Loucy (cell line): Measurements from ENCODE around the gene ARHGAP10.

Source experiments
- H2AFZ ChIP-seq: fragments of 200-600 bp; sonication (generic); 2 replicates; pipeline ENCODE4 v1.6.0; 2016; ENCODE audit warnings: antibody characterized with exemption, mild to moderate bottlenecking, low read length, moderate library complexity
- H3F3A ChIP-seq: fragments of 200-600 bp; 2 replicates; pipeline ENCODE4 v1.6.0; 2016; ENCODE audit warnings: antibody characterized with exemption, low read depth, mild to moderate bottlenecking
- H3K27me3 ChIP-seq: fragments of 200-600 bp; sonication (generic); 2 replicates; pipeline ENCODE4 v1.6.1; 2014; ENCODE audit warnings: low read length, mild to moderate bottlenecking; ENCODE audit not compliant: insufficient read depth, poor library complexity, severe bottlenecking
- H3K36me3 ChIP-seq: fragments of 200-600 bp; sonication (generic); 2 replicates; pipeline ENCODE4 v1.6.1; 2016; ENCODE audit warnings: low read length; ENCODE audit not compliant: insufficient read depth
- H3K4me1 ChIP-seq: fragments of 200-600 bp; sonication (generic); 2 replicates; pipeline ENCODE4 v1.5.1; 2014; ENCODE audit warnings: low read length, mild to moderate bottlenecking; ENCODE audit not compliant: insufficient read depth, poor library complexity, severe bottlenecking
- H3K4me2 ChIP-seq: fragments of 200-600 bp; sonication (generic); 2 replicates; pipeline ENCODE4 v1.6.0; 2014; ENCODE audit warnings: antibody characterized with exemption, low read length, low read depth, mild to moderate bottlenecking; ENCODE audit not compliant: poor library complexity, severe bottlenecking
- H3K4me3 ChIP-seq: fragments of 200-600 bp; sonication (generic); 2 replicates; pipeline ENCODE4 v1.5.1; 2014; ENCODE audit warnings: low read length, mild to moderate bottlenecking, mixed read lengths; ENCODE audit not compliant: poor library complexity, severe bottlenecking
- H3K79me2 ChIP-seq: fragments of 200-600 bp; sonication (generic); 2 replicates; pipeline ENCODE4 v1.6.1; 2014; ENCODE audit warnings: low read length; ENCODE audit not compliant: insufficient read depth
- H3K9ac ChIP-seq: fragments of 200-600 bp; sonication (generic); 2 replicates; pipeline ENCODE4 v1.6.0; 2014; ENCODE audit warnings: mild to moderate bottlenecking, low read depth, low read length, moderate library complexity; ENCODE audit not compliant: poor library complexity, severe bottlenecking
- H3K9me2 ChIP-seq: fragments of 200-600 bp; sonication (generic); replicated peaks from 2 replicates; pipeline ENCODE4 v1.6.1; 2016; ENCODE audit warnings: low read depth, low read length, mixed read lengths
- H3K9me3 ChIP-seq: fragments of 200-600 bp; sonication (generic); 2 replicates; pipeline ENCODE4 v1.6.1; 2014; ENCODE audit warnings: mild to moderate bottlenecking, antibody characterized with exemption, low read length, low read depth; ENCODE audit not compliant: insufficient read depth
- H4K20me1 ChIP-seq: fragments of 200-600 bp; sonication (generic); 2 replicates; pipeline ENCODE4 v1.6.0; 2014; ENCODE audit warnings: antibody characterized with exemption, low read length, mild to moderate bottlenecking; ENCODE audit not compliant: insufficient read depth, poor library complexity, severe bottlenecking
- EZH2phosphoT487 ChIP-seq: fragments of 200-600 bp; IDR thresholded peaks from 2 replicates; pipeline ENCODE4 v1.6.1; 2018; ENCODE audit warnings: antibody characterized with exemption, mild to moderate bottlenecking, moderate library complexity, borderline replicate concordance
- TF ChIP-seq, protein P1 (sequence below): fragments of 200-600 bp; sonication (generic); conservative IDR thresholded peaks from 2 replicates; pipeline ENCODE4 v1.5.1; 2014; ENCODE audit warnings: mild to moderate bottlenecking, antibody characterized with exemption, low read length

Gene ARHGAP10

DNA sequence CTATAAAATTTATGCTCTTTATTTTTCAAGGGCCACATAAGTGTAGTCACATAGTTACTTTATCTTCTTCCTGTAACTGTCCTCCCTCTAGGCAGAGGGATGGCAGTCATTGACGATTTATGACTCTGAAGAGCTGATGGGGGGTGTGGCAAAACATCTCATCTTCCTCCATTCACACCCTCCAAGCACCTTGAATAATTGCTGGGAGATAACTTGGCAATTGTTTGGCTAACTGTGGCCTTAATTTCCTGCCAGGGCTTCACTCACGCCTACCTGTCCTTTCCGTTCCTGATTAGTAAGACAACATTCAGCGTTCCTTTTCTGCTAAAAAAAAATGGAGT is 329.2 kb downstream of the ARHGAP10 start:
- H2AFZ ChIP-seq, result no peak overlapping the region
- H3K9me3 ChIP-seq, result no peaks in the 10 kb centered on the region
- H3F3A ChIP-seq, result no peaks in the 10 kb centered on the region
- H4K20me1 ChIP-seq, result no peaks in the 10 kb centered on the region
- no peak overlapping the region for H3K4me3 ChIP-seq
- TF ChIP-seq EZH2phosphoT487, result no peak
- TF ChIP-seq, protein P1, sequence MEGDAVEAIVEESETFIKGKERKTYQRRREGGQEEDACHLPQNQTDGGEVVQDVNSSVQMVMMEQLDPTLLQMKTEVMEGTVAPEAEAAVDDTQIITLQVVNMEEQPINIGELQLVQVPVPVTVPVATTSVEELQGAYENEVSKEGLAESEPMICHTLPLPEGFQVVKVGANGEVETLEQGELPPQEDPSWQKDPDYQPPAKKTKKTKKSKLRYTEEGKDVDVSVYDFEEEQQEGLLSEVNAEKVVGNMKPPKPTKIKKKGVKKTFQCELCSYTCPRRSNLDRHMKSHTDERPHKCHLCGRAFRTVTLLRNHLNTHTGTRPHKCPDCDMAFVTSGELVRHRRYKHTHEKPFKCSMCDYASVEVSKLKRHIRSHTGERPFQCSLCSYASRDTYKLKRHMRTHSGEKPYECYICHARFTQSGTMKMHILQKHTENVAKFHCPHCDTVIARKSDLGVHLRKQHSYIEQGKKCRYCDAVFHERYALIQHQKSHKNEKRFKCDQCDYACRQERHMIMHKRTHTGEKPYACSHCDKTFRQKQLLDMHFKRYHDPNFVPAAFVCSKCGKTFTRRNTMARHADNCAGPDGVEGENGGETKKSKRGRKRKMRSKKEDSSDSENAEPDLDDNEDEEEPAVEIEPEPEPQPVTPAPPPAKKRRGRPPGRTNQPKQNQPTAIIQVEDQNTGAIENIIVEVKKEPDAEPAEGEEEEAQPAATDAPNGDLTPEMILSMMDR, result no peak
- no peak overlapping the region for H3K9ac ChIP-seq
- peak overlapping the region; percentile 35 for H3K4me2 ChIP-seq
- H3K9me2 ChIP-seq, result no peaks in the 10 kb centered on the region
- H3K36me3 ChIP-seq, result peaks cover 12% of the 10 kb centered on the region; the same call in 1 of the 2 replicates
- H3K79me2 ChIP-seq, result no peaks in the 10 kb centered on the region
- H3K27me3 ChIP-seq, result no peaks in the 10 kb centered on the region
- H3K4me1 ChIP-seq, result peaks cover 9% of the 10 kb centered on the region

DNA sequence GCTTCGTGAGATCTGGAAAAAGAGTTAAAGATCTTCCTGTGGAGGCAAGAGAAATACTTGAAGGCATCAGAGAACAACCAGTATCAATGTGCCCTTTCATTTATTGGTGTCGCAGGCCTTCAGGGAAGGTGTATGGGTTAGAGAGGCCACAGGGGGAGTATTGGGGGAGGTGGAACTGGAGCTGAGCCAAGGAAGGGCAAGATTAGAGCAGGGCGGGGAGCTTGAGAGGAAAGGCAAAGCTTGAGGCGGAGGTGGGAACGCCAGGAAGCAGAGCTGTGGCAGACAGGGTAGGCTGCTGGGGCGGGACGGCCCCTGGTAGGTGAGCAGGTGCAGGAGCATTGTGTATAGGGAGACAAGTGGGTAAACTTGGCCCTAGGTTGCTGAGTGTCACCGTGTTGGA is 329.9 kb downstream of the ARHGAP10 start:
- Histone ChIP-seq H3K79me2 (no peaks in the 10 kb centered on the region), H3K4me1 (peaks cover 9% of the 10 kb centered on the region), H3K4me2 (no peak overlapping the region), H3K9me3 (no peaks in the 10 kb centered on the region), H3K27me3 (no peaks in the 10 kb centered on the region), H2AFZ (no peak overlapping the region), H4K20me1 (no peaks in the 10 kb centered on the region), H3K9me2 (no peaks in the 10 kb centered on the region), H3F3A (no peaks in the 10 kb centered on the region), H3K4me3 (no peak overlapping the region), H3K36me3 (peaks cover 17% of the 10 kb centered on the region; the same call in 1 of the 2 replicates), H3K9ac (no peak overlapping the region)
- no peak for TF ChIP-seq EZH2phosphoT487
- TF ChIP-seq, protein P1, result no peak

DNA sequence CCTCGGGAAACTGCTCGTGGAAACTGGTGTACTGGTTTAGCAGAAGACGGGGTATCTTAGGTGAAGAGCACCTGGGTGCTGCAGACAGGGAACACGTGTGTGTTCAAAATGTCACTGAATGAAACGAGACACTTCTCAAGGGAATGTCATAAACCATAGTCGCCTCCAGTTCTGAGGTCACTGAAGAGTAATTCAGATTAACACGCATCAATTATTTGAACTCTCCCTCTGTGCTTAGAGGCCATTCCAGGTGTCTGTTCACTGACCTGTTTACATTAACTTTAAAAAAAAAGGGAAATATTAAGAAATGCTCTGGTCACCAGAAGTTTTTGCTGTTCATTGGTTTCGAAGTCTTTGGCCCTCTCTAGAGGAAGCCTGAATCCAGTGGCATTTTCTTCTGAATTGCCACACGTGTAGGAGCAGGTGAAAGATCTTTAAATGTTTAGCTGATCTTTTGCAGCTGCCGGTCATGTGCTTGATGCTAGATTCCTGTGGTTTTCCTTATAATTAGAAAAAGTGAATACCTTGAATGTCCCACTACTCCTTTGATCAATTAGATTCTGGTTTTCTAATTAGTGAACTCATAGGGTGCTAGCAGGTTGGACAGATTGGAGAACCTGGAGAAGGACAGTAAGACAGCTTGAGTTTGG is 330.5 kb downstream of the ARHGAP10 start:
- Histone ChIP-seq H3F3A (no peaks in the 10 kb centered on the region), H3K9ac (no peak overlapping the region), H4K20me1 (no peaks in the 10 kb centered on the region), H3K4me1 (peaks cover 9% of the 10 kb centered on the region), H3K27me3 (no peaks in the 10 kb centered on the region), H3K9me3 (no peaks in the 10 kb centered on the region), H3K4me2 (no peak overlapping the region), H3K9me2 (no peaks in the 10 kb centered on the region), H3K36me3 (peaks cover 17% of the 10 kb centered on the region; the same call in 1 of the 2 replicates), H3K79me2 (no peaks in the 10 kb centered on the region), H2AFZ (no peak overlapping the region), H3K4me3 (no peak overlapping the region)
- TF ChIP-seq EZH2phosphoT487, result no peak
- TF ChIP-seq, protein P1, result no peak
